Upper lobe of left lung (tissue), 4 donors: ENCODE data around the gene KLF15.

Experiments
- CTCF ChIP-seq, 6 experiments: fragments of 450-650 bp in 4 of 6; fragments of 200-600 bp in 2 of 6; sonication (generic) in 2 of 6; IDR thresholded peaks; one replicate each; pipeline ENCODE4 v1.5.1; 2016 to 2019; ENCODE audit warnings: antibody characterized with exemption in 6 of 6
- POLR2A ChIP-seq, 4 donors: fragments of 450-650 bp; IDR thresholded peaks; one replicate each; pipeline ENCODE4 v1.5.1; 2016 to 2017; ENCODE audit warnings: antibody characterized with exemption in 4 of 4, mild to moderate bottlenecking in 2 of 4
- POLR2AphosphoS5 ChIP-seq, 2 donors: sonication (generic); formaldehyde crosslinking; IDR thresholded peaks; one replicate each; pipeline ENCODE4 v1.5.1; 2017; ENCODE audit warnings: antibody characterized with exemption in 2 of 2

- TF ChIP-seq CTCF (IDR thresholded peaks at IDR 0.05) = no peak
- TF ChIP-seq POLR2AphosphoS5 (IDR thresholded peaks at IDR 0.05) = no peak
- TF ChIP-seq POLR2A (IDR thresholded peaks at IDR 0.05) = no peak
These were observed 17.1 kb downstream of the KLF15 start for GRCh38 chr3:126340081-126340511.
